ENCODE results near the gene ZSCAN4.

- TF ChIP-seq CTCF (IDR thresholded peaks at IDR 0.05; ENCODE audit: insufficient read depth, low read depth, low read length) (no peak), EZH2 (IDR thresholded peaks at IDR 0.05; ENCODE audit: insufficient read depth, low read length) (no peak)
Measured at GRCh38 chr19:57675881-57676280, 7.1 kb downstream of the ZSCAN4 start.
